DMS53 treated with DMSO at 0.1 percent for 48 hours (cell line): ENCODE measurements around the gene PRR7.

Experiments used
- DNase-seq: peaks from one replicate; lab custom pipeline; 2025; ENCODE audit not compliant: unreplicated experiment; lab: John Stamatoyannopoulos, UW

Gene PRR7

GRCh38 chr5:177468685-177469628 is 22.3 kb downstream of the PRR7 start:
- no peak for DNase-seq

DNA sequence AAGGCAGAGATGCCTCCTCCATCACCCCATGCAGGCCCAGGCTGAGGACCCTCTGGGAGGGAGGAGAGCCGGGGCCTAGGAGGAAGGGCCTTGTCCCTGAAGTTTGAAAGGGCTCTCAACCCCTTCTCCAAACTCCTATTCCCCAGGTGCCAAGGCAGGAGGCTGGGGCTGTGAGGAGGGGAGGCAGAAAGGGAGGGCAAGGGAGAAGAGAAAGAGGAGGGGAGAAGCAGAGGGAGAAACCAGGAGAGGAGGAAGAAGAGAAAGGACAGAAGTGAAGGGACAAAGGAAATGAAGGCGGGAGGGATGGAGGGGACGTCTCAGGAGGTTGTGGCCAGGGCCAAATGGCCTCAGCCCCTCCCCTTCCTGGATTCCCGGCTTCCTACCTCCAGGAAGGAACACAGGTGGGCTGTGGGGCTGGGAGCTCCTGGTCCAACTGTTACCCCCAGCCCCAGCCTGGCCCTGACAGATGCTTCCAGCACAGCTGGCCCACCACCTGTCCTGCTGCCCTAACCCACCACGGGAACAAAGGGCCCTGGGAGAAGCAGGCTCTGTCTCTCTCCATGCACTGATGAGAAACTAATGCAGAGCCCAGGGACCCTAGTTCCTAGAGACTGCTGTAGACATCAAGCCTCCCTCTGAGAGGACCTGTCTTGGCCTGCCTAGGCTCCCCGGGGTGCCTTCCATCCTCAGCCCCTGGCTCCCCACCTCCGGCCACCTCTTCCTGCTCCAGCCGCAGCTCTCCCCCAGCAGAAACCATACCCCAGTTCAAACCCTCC is 23.3 kb downstream of the PRR7 start:
- DNase-seq = no peak

- DNase-seq = no peak
Measured at GRCh38 chr5:177470759-177471536, 24.3 kb downstream of the PRR7 start.

DNA sequence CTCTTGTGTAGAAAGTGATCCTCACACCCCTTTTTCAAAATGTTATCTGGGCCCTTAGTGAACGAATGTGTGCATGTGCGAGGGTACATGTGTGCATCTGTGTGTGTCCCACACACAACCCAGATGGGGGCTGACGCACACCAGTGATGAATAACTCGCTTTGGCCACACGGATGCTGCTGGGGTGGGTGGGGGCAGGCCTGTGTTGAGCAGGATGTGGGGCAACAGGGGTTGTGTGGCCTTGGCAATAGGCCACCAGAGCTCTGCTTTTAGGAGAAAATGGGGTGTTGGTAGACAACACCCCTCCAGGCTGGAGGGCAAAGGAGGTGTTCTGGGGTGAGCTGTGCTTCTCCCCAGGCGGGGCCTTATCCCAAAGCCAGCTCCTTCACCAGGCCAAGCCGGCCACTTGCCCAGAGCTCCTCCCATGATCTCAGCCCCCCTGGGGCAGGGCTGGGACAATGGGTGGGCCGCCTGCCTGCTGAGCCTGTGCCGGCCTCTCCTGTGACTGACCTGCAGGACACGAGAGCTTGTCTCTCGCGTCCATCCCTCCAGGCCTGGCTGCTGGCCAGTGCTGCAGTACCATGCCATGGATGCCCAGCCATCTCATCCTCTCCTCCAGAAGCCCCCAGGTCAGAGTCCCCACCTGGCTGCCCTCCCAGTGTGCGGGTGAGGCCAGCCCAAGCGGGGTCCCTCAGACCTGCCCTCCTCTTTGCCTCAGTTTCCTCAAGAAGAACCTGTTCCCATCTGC is 25.2 kb downstream of the PRR7 start:
- DNase-seq = no peak

DNA sequence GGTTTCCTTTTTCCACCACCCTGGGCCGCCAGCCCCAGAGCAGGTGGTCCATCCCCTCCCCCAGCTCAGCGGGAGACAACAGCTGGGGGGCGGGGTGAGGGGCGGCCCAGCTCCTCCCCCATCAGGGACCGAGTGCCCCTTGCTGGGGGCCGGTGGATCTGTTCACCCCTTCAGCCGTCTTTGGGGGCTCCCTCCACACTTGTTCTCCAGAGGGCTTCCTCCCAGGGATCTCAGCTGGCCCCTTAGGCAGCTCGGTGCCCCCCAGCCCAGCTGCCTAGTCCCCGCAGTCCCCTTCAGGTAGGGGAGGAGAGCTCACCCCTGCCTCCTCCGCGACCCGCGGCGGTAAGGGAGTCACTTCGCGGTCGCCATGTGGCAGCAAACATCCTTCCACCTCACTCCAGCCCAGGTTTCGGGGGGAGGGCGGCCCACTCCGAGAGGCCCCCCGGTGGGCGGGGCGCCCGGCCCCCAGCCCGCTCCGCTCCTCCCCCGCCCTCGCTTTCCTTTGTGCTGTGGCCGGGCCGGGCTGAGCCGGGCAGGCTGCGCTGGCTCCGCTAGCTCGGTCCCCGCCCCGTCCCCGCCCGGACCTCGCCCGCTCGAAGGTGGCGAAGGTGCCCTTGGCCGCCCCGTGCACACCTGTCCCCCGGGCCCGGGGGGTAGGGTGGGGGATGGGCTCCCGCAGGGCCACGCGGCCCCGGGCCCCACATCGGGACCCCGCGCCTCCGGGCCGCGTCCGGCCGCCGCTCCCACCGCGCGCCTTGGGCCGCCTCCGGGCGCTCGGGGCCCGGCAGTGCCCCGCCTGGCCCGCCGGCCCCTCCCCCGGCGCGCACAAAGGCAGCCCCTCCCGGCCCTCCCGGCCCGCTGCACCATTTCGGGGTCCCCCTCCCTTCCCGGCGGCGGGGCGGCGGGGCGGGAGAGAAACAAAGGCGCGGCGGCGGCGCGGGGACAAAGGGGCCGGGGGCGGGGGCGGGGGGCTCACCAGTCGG is 26.1 kb downstream of the PRR7 start:
- DNase-seq = peak; percentile 6

- no peak for DNase-seq
Measured at GRCh38 chr5:177473443-177474001, 26.9 kb downstream of the PRR7 start, which contains the start of gene DBN1. DBN1 (minus strand) TSS chr5:177473634; CDS start chr5:177473521, 113 bp downstream.

GRCh38 chr5:177474002-177474476 is 27.4 kb downstream of the PRR7 start:
- DNase-seq = no peak

DNA sequence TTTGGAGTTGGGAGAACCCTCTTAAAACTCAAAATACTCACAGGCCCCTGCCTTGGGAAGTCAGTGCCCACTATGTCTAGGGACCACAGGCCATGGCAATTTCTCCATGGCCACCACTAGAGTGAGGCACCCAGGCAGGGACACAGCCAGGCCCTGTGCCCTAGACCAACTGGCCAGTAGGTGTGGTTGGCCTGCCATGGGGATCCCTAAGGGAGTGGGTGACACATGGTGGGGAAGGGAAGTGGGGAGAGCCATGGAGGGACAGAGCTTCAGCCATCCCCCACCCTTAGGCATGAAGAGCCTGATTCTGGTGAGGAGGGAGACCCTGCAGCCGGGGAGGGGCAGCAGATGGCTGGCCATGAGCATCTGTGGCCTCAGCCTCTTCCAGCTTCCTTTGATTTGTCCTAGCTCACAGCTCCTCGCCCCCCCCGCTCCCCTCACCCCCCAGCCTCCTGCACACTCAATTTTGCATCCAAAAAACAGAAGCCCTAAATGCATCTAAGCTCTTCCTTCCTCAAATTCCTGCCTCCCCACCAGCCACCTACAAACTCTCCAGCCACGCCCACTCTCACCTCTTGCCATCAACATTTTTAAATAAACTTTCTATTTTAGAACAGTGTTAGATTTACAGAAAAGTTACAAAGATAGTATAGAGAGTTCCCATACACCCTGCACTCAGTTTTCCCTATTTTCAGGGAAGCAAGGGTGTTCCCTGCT is 28.4 kb downstream of the PRR7 start:
- no peak for DNase-seq

DNA sequence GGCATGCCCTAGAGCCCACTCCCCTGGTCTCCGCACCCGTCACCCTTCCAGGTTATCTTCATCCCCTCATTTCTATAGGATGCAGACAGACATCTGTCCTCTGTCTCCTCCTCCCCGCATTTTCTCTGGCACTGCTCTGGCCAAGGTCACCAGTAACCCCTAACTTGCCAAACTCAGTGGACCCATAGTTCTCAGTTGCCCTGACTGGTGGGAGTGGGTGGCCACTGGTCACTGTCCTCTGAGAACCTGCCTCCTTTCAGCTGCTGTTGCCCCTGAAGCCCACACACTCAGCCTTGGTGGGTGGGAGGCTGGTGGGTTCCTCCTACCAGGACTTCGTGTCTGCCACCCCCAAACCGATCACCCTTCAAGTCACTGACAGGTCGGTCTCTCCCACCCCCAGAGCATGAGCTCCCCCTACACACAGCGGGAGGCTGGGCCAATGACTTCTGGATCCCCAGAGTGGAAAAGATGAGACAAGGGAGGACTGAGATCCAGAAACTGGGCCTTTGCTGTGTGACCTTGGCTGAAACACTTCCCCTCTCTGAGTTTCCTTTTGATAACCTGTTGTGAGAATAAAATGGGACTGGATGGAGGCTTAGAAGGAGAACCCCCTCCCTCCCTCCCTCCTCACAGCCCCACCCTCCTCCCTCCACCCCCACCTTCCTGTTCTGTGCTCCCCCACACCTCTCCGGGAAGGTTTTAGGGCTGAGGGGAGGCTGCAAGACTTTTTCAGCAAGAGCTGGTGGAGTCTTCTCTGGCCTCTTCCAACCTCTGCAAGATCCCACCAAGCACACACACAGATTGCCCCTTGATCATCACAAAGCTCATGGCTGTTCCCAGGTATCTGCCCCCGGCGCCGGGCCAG is 29.2 kb downstream of the PRR7 start:
- no peak for DNase-seq

- no peak for DNase-seq
Measured at GRCh38 chr5:177476531-177477233, 30.1 kb downstream of the PRR7 start.

DNA sequence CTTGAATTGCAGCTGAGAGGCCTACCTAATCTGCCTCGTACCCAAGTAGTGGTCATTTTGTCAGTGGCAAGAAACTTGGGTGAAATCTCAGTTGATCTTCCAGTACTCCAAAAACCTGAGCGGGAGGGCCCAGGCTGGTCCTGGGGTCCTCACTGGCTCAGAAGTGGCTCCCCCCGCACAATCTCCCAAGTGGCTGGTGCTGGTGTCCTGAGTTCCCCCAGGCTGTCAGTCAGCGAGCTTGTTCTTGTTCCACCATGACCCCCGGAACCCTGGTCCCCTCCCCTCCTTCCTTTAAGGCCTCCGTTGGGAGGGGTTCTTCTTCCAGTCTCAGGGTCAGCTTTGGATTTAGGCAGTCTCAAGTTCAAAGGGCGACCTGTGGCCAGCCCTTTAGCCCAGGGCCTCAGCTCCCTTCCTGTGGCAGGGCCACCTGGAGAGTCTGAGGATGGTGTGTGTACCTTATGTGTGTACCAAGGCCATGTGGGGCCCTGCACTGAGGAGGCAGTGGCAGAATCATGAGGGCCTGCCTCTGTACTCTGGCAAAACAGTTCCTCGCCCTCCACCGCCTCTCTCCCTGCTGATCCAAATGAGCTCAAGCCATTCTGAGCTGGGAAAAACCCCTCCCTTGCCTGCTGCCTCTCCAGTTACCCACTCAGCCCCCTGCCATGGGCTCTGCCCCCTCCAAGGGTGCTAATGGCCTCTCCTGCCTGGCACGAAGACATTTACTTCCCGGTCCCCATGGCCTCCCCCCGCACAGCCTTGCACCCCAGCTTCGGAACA is 31.3 kb downstream of the PRR7 start:
- DNase-seq = no peak

GRCh38 chr5:177478711-177479646 is 32.4 kb downstream of the PRR7 start:
- peak; percentile 51 for DNase-seq

DNA sequence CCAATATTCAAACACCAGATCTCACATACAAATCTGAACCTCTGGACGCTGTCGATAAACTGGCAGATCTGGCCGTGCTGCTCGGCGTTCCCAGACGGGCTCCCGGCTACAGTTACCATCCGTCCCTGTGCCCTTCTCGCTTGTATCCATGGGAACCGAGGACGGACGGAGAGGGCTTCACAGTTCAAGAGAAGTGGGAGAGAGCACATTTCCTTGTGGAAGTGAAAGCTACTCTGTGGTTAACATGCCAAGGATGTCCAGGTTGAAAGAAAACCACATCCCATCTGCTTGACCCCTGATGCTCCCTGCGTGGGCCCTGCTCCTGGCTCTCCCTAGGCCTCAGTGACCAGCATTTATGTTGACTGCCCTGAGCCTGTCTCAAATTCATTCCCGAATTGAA is 33.2 kb downstream of the PRR7 start:
- DNase-seq = no peak

GRCh38 chr5:177482359-177482795 is 35.8 kb downstream of the PRR7 start:
- DNase-seq = no peak

GRCh38 chr5:177483042-177483441 is 36.4 kb downstream of the PRR7 start:
- no peak for DNase-seq
